ENCODE measurements around the gene C1QL4. TPM values are rescaled to one million over a fixed set of nuclear protein-coding genes. Genes with fewer than 3 reads are reported as not detected.

C1QL4 gene
- total and polyA plus RNA-seq, 9 of the 15 experiments (the other 6 are each of a cell fraction or from before 2014, with no cell fraction given): 0.08 to 2.1 (median 0.31) TPM

GRCh38 chr12:49288412-49288853 is 48.6 kb downstream of the C1QL4 start (continued):
- TF ChIP-seq HINFP (tag; conservative IDR thresholded peaks at IDR 0.05; ENCODE audit: low read depth) (no peak), ELK3 (CRISPR knock-in tag; IDR thresholded peaks at IDR 0.05) (no peak), UBTF (IDR thresholded peaks at IDR 0.05; ENCODE audit: borderline replicate concordance in 1 of 2, low read depth in 2 of 2, low read length in 2 of 2) (no peak), CREB1 (IDR thresholded peaks at IDR 0.05) (peak; percentile 50; the same call in 1 of the 2 replicates), CREB1 (CRISPR knock-in tag; IDR thresholded peaks at IDR 0.05) (peak; percentile 82), TAF15 (IDR thresholded peaks at IDR 0.05; ENCODE audit: low read depth, low read length) (no peak), KLF1 (tag; IDR thresholded peaks at IDR 0.05) (no peak), HDAC6 (IDR thresholded peaks at IDR 0.05; ENCODE audit: low read depth, low read length) (no peak), E2F8 (IDR thresholded peaks at IDR 0.05; ENCODE audit: low read depth, partially characterized antibody) (no peak), XRCC5 (IDR thresholded peaks at IDR 0.05; ENCODE audit: low read depth, low read length) (no peak), KLF10 (CRISPR knock-in tag; IDR thresholded peaks at IDR 0.05) (no peak), CCNT2 (IDR thresholded peaks at IDR 0.05; ENCODE audit: borderline replicate concordance, extremely low read depth, insufficient read length, low read depth, low read length) (no peak), MBD2 (IDR thresholded peaks at IDR 0.05; ENCODE audit: borderline replicate concordance, low read depth) (no peak), HMBOX1 (IDR thresholded peaks at IDR 0.05) (0 out of 2 replicates have a peak, but pooled peaks have one; percentile 56)

Data from K562 (cell line).